Posterior vena cava (tissue), 2 donors: Measurements from ENCODE around the gene IL32. TPM values are rescaled to one million over a fixed set of nuclear protein-coding genes. Genes with fewer than 3 reads are reported as not detected.
"Not testable (repeated sequence)": the region's sequence is repeated elsewhere in the genome, so short reads cannot be mapped to it uniquely, and the experiment has no call there.

Experiments
- DNase-seq: peaks from one replicate; pipeline ENCODE4 v3.0.0-alpha.2; 2020; ENCODE audit warnings: low spot score
- intact Hi-C, 2 donors: fragments of 100-400 bp; cut with DNase I; formaldehyde crosslinking; loops; one replicate each; pipeline versions ENCODE4 v1.14.1 to v1.14.2; 2022 to 2023
- total RNA-seq, 2 donors: library from RNA; stranded (reverse); fragmentation: NEBNext Ultra II Directional; extraction: Animal tissue kit (Norgen Biotek cat#: 25700); gene quantifications; one replicate each; pipeline ENCODE4 v1.2.1, GENCODE V29; 2021
- donor health status: DM: yes; HTN: yes; CAD: no.
- donor health status: DM: yes; HTN: yes; CAD: no.

The IL32 gene
- total RNA-seq, 2 donors from 2014 or later: 56.8 to 65.4 TPM

GRCh38 chr16:3083408-3083807 lies 18.0 kb downstream of the IL32 start:
- intact Hi-C loops, DNase-seq: not testable (repeated sequence)

DNA sequence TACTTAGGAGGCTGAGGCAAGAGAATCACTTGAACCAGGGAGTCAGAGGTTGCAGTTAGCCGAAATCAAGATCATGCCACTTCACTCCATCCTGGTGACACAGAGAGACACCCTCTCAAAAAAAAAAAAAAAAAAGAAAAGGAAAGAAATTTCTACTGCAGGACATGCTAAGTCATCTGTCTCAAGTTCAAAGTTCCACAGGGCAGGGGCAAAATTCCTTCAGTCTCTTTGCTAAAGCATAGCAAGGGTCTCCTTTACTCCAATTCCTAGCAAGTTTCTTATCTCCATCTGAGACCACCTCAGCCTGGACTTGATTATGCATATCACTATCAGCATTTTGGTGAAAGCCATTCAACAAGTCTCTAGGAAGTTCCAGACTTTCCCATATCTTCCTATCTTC lies 19.1 kb downstream of the IL32 start:
- DNase-seq: no peak
- intact Hi-C loops: no loop called here

DNA sequence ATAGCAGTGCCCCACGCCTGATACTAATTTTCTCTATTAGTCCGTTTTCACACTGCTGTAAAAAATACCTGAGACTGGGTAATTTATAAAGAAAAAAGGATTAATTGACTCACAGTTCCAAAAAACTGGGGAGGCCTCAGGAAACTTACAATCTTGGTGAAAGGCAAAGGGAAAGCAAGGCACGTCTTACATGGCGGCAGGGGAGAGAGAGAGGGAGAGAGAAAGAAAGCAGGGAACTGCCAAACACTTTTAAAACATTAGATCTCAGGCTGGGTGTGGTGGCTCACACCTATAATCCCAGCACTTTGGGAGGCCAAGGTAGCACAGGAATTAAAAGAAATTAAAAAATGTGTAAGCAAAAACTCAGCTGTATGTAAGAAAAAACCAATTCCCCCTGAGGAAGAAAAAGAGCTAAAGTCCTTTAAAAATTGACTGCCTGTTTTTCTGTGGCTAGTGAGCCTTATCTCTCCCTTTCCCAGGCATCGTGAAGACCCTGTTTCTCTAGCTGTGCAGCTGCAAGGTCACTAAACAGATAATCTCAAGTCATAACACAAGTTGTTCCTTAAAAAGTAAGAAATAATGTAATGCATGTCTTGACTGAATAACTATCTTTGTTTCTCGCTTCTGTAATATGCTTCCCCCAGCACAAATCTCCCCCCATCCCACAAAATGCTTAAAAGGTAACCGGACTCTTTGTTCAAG lies 19.7 kb downstream of the IL32 start:
- intact Hi-C loops: no loop called here
- DNase-seq: no peak

DNA sequence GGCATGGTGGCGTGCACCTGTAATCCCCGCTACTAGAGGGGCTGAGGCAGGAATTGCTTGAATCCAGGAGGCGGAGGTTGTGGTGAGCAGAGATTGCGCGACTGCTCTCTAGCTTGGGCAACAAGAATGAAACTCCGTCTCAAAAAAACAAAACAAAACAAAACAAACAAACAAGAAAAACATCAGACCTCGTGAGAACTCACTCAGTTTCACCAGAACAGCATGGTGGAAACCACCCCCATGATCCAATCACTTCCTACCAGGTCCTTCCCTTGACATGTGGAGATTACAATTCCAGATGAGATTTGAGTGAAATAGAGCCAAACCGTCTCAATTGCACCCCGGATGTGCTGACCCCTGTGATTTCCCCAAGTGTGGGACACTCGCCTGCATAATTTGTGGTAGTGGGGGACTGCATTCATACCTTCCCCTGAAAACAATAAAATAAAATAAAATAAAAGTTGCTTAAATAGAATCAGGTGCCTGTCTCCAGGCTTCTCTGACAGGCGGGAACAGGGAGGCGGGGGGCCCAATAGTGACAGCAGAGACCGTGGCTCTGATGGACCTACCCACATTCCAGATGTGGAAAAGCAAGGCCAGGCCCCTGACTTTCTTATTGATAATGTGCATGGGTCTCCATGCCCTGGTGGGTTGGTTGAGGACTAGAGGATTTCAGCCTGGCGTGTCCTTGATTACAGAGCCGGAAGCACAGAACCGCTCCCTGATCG lies 20.6 kb downstream of the IL32 start:
- intact Hi-C loops: no loop called here
- DNase-seq: no peak

DNA sequence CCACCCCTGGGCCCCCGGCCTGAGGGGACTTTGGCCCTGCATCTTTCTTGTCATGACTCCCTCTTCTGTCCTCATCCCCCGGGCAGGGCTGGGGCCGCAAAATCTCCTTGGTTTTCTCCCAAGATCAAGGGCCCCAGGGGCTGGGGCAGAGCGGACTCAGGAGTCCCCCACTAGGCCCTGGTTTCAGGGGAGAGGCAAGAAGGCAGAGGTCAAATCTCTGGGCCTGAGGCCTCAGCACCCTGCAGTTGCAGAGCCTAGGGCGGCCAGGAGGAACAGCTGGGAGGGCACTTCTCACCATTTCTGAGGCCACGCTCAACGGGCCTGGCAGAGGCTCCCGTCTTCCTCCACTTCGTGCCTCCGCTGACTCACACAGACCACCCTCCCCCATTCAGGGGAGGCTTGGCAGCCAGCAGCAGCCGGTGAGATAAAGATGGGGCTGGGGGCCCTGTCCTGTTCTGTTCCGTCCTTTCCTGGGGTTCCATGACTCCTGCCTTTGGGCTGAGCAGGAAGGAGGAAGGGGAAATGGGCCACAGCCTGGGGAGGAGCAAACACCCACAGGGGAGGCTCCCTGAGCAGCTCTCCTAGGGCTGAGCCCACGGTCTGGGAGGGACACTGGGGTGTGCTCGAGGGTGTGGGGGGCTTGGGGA lies 21.3 kb downstream of the IL32 start:
- DNase-seq: no peak
- intact Hi-C loops: no loop called here

DNA sequence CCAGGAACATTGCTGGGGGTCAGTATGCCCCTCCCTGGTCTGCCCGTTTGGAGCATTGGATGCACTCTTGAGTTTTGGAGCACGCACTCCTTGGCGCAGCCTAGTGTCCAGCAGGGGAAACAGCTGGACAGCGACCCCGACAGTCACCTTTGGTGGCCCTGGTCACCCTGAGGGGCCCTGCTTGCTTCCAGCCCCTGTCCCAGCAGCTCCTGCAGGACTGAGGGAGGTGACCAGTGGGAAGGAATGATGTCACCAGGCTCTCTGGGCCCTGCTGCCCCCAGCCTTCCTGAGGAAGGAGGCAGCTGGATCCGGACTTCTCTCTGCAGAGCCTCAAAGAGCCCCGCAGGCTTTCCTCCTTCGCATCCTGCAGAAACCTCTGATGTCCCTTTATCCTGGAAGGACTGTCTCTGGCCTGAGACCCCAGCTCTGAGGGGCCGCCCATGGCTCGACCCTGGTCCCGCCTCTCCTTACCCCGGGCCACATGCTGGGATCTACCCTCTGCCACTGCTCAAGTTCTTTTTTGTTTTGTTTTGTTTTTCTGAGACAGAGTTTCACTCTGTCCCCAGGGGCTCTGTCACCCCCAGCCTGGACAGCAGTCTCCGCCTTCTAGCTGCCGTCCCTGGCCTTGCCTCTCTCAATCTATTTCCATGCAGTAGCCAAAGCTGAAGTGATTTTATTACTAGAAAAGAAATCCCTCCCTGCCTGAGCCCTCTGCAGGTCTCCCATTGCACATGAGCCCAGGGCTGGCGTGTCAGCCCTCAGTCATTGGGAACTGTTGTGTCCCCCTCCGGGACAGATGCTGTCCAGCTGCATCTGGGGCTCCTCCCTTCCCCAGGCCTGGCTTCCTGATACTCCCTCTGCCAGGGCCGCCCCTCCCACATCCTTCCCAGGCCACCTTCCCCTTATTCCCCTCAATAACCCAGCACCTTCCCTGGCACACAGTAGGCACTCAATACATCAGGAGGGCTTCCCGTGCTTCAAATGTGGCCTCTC lies 22.1 kb downstream of the IL32 start:
- no peak for DNase-seq
- intact Hi-C loops: no loop called here

DNA sequence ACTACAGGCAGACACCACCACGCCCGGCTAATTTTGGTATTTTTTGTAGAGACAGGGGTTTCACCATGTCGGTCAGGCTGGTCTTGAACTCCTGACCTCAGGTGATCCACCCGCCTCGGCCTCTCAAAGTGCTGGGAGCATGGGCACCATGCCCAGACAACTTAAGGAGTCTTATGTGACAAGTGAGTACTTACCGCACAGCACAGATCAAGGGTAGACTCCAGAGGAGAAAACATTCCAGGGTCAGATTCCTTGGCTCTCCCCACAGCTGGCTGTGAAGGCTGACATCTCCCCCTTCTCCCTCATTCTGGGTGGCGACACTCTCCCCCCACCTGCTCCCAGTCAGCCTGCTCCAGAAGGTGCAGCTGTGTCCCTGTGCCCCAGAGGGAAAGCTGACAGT lies 23.0 kb downstream of the IL32 start:
- intact Hi-C loops: no loop called here
- DNase-seq: no peak

GRCh38 chr16:3088925-3089716 lies 23.7 kb downstream of the IL32 start:
- intact Hi-C loops: no loop called here
- no peak for DNase-seq

DNA sequence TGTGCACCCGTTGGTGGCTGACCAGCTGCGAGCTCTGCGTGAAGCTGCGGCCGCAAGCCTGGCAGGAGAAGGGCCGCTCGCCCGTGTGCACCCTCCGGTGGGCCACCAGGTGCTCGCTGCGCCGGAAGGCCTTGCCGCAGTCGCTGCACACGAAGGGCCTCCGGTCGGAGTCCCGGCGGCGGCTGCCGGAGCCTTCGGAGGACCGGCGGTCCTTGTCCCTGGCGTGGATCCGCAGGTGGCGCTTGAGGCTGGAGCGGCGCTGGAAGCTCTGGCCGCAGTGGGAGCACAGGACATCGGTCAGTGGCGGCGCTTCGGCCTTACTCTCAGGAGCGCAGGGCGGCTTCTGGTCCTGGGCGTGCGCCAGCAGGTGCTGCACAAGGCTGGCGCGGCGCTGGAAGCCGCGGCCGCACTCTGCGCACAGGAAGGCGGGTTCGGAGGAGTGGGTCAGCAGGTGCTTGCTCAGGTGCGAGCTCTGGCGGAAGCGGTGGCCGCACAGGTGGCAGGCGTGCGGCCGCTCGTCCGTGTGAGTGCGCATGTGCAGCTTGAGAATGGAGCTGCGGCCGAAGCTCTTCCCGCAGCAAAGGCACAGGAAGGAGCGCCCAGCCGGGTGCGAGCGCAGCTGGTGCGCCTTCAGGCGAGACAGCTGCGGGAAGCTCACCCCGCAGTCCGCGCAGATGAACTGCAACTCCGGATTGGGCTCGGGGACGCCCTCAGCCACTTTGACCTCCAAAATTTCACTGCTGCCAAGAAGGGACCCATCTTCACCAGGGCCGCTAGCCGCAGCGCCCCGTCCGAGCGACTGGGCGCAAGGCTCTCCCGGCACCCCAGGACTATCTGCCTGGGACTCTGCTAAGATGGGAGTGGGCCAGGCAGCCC lies 24.5 kb downstream of the IL32 start:
- intact Hi-C loops: no loop called here
- no peak for DNase-seq

GRCh38 chr16:3091551-3091950 lies 26.1 kb downstream of the IL32 start:
- intact Hi-C loops: no loop called here
- DNase-seq: no peak

DNA sequence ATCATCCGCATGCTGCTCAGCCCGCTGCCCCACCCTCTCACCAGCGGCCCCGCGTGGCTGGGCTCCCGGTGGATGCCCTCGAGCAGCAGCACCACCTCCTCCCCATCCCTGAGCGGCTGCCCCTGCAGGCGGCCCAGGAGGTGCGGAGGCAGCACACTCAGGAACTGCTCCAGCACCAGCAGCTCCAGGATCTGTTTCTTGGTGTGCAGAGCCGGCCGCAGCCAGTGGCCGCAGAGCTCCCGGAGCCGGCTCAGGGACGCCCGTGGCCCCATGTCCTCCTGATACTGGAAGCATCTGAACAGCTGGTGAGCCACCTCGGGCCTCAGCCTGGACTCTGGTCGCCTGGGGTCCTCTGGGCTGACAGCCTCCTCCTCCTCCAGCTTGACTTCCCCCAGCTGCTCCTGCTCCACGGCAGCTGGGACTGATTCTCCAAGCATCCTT lies 27.1 kb downstream of the IL32 start:
- DNase-seq: no peak
- intact Hi-C loops: no loop called here

DNA sequence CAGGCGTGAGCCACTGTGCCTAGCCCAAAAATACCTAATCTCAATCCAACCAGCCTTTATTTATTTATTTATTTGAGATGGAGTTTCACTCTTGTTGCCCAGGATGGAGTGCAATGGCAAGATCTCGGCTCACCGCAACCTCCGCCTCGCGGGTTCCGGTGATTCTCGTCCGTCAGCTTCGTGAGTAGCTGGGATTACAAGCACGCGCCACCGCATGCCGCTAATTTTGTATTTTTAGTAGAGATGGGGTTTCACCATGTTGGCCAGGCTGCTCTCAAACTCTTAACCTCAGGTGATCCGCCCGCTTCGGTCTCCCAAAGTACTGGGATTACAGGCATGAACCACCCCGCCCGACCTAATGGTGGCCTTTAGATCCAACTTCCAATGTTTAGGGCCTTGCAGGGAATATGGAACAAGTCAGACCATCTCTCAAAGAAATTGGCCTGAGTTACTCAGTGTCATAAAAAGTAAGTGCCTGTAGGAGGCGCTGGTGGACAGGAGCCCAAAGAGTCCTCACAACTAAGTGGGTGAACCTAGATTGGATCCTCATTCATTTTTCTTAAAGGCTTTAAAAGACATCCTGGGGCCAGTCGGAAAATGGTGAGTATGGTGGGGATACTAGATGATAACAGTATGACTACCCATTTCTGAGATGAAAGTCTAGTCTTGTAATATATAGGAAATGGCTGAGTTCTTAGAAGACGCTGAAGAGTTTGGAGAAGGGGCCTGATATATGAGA lies 29.0 kb downstream of the IL32 start:
- no peak for DNase-seq
- intact Hi-C loops: no loop called here

DNA sequence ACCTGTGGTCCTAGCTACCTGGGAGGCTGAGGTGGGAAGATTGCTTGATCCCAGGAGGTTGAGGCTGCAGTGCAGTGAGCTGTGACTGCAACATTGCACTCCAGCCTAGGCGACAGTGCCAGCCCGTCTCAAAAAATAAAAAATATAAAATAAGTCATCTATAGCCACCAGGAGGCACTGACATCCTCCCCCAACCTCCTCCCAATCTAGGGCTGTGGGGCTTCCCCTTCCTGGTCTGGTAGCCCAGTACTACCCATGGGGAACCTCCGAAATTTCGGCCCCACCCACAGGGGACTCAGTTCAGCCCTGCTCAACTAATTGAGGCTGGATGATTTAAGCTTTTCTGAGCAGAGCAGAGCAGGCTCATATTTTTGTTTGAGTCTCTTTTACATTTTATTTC lies 30.4 kb downstream of the IL32 start:
- intact Hi-C loops: no loop called here
- DNase-seq: no peak

- intact Hi-C loops: no loop called here
- DNase-seq: no peak
Measured at GRCh38 chr16:3096362-3096761, 30.9 kb downstream of the IL32 start.

DNA sequence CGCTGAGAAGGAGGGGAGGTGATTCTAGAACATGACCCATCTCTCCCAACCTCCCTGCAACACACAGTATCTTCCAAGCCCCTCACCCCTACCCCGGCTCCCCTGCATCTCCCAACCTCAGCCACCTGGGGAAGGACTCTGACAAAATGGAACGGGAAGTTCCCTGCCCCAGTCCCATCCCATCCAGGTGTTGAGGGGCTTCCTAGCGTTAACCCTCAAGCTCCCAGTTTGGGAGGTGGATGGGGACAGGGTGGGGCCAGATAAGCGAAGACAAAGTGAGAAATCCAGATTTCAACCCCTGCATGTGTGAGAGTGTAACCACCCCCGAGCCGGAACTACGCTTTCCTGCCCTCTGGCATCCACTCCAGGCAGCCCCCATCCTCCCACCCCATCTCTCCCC lies 31.8 kb downstream of the IL32 start:
- DNase-seq: no peak
- intact Hi-C loops: no loop called here

- intact Hi-C loops: no loop called here
- no peak for DNase-seq
Measured at GRCh38 chr16:3098459-3099394, 33.3 kb downstream of the IL32 start, which contains the start of gene ZSCAN10. Gene ZSCAN10 (minus strand): TSS chr16:3099294. CDS start chr16:3092937, 6,357 bp downstream.
